ENCODE data around the gene NUPR2. TPM values are rescaled to one million over a fixed set of nuclear protein-coding genes. Genes with fewer than 3 reads are reported as not detected.
"Not testable (repeated sequence)": the region's sequence is repeated elsewhere in the genome, so short reads cannot be mapped to it uniquely, and the experiment has no call there.

Gene NUPR2
- total RNA-seq, 6 experiments from 2014 or later = not detected

- TF ChIP-seq POLR2A (IDR thresholded peaks at IDR 0.05) (no peak), CTCF (IDR thresholded peaks at IDR 0.05) (no peak)
- 80% methylated on average over 2 of the region's 6 CpGs for WGBS (ENCODE audit: insufficient coverage, low coverage, low lambda C conversion rate, missing lambda C conversion rate)
- Histone ChIP-seq H3K27ac (no peak overlapping the region), H3K9me3 (no peaks in the 10 kb centered on the region), H3K4me3 (no peak overlapping the region), H3K36me3 (no peaks in the 10 kb centered on the region), H3K27me3 (no peaks in the 10 kb centered on the region), H3K4me1 (no peaks in the 10 kb centered on the region)
- intact Hi-C loops (cut with DNase I) = no loop called here
- ATAC-seq (no peak), DNase-seq (no peak)
These were observed 8.8 kb upstream of the NUPR2 start for GRCh38 chr7:56124981-56125380.

- TF ChIP-seq CTCF (IDR thresholded peaks at IDR 0.05) (no peak), POLR2A (IDR thresholded peaks at IDR 0.05) (no peak)
- ATAC-seq = no peak
- H3K36me3 ChIP-seq = no peaks in the 10 kb centered on the region
- DNase-seq = no peak
- H3K4me1 ChIP-seq = no peaks in the 10 kb centered on the region
- no peak overlapping the region for H3K4me3 ChIP-seq
- 94% methylated on average over 2 of the region's 6 CpGs for WGBS (ENCODE audit: insufficient coverage, low coverage, low lambda C conversion rate, missing lambda C conversion rate)
- no peaks in the 10 kb centered on the region for H3K27me3 ChIP-seq
- intact Hi-C loops (cut with DNase I) = no loop called here
- H3K9me3 ChIP-seq = no peaks in the 10 kb centered on the region
- no peak overlapping the region for H3K27ac ChIP-seq
These were observed 5.2 kb upstream of the NUPR2 start for GRCh38 chr7:56121440-56121839.

GRCh38 chr7:56112244-56112643 is 4.0 kb downstream of the NUPR2 start:
- ATAC-seq; H3K4me1 ChIP-seq; H3K36me3 ChIP-seq; H3K9me3 ChIP-seq; DNase-seq; intact Hi-C loops (cut with DNase I); H3K27ac ChIP-seq; H3K4me3 ChIP-seq; H3K27me3 ChIP-seq: not testable (repeated sequence)
- 82% methylated on average over 2 of the region's 3 CpGs for WGBS (ENCODE audit: insufficient coverage, low coverage, low lambda C conversion rate, missing lambda C conversion rate)

- no peaks in the 10 kb centered on the region for H3K36me3 ChIP-seq
- DNase-seq (no peak), ATAC-seq (no peak)
- H3K4me1 ChIP-seq = peaks cover 0 to under 1% (median 0%) of the 10 kb centered on the region in 4 donors
- intact Hi-C loops (cut with DNase I) = no loop called here
- TF ChIP-seq CTCF (IDR thresholded peaks at IDR 0.05) (no peak), POLR2A (IDR thresholded peaks at IDR 0.05) (no peak)
- H3K27me3 ChIP-seq = no peaks in the 10 kb centered on the region
- no peak overlapping the region for H3K4me3 ChIP-seq
- H3K27ac ChIP-seq = no peak overlapping the region
- WGBS (ENCODE audit: insufficient coverage, low coverage, low lambda C conversion rate, missing lambda C conversion rate) = 89% methylated on average over 1 of the region's 1 CpG
- no peaks in the 10 kb centered on the region for H3K9me3 ChIP-seq
These were observed 5.6 kb downstream of the NUPR2 start for GRCh38 chr7:56110611-56111010.

GRCh38 chr7:56107954-56108258 is 8.3 kb downstream of the NUPR2 start:
- no peak for TF ChIP-seq CTCF (IDR thresholded peaks at IDR 0.05)
- TF ChIP-seq POLR2A (IDR thresholded peaks at IDR 0.05) = no peak
- no peak for DNase-seq
- ATAC-seq = no peak
- intact Hi-C loops (cut with DNase I) = no loop called here
- Histone ChIP-seq H3K27me3 (no peaks in the 10 kb centered on the region), H3K9me3 (no peaks in the 10 kb centered on the region), H3K4me3 (no peak overlapping the region), H3K27ac (no peak overlapping the region), H3K4me1 (peaks cover 0 to 8% (median 3%) of the 10 kb centered on the region in 4 donors), H3K36me3 (peaks cover 2 to 15% (median 9%) of the 10 kb centered on the region in 4 donors)
- WGBS (ENCODE audit: insufficient coverage, low coverage, low lambda C conversion rate, missing lambda C conversion rate) = 100% methylated on average over 1 of the region's 1 CpG

Measured in right lobe of liver (tissue), 6 donors.